Fibroblast of pulmonary artery (primary cell): ENCODE data around the gene WDFY4.

Source experiments
- DNase-seq: peaks from one replicate; pipeline ENCODE4 v3.0.0-alpha.2; 2010; ENCODE audit warnings: low read depth
- H3K4me3 ChIP-seq: replicated peaks from 2 replicates; pipeline ENCODE4 v1.5.1; 2011; ENCODE audit warnings: low read depth, mild to moderate bottlenecking, control low read depth, low read length, moderate library complexity
- TF ChIP-seq, protein P1 (sequence below): IDR thresholded peaks from 2 replicates; pipeline ENCODE4 v1.5.1; 2011; ENCODE audit warnings: mild to moderate bottlenecking, control low read depth, low read length, inconsistent platforms; ENCODE audit errors: missing control alignments

The WDFY4 gene

DNA sequence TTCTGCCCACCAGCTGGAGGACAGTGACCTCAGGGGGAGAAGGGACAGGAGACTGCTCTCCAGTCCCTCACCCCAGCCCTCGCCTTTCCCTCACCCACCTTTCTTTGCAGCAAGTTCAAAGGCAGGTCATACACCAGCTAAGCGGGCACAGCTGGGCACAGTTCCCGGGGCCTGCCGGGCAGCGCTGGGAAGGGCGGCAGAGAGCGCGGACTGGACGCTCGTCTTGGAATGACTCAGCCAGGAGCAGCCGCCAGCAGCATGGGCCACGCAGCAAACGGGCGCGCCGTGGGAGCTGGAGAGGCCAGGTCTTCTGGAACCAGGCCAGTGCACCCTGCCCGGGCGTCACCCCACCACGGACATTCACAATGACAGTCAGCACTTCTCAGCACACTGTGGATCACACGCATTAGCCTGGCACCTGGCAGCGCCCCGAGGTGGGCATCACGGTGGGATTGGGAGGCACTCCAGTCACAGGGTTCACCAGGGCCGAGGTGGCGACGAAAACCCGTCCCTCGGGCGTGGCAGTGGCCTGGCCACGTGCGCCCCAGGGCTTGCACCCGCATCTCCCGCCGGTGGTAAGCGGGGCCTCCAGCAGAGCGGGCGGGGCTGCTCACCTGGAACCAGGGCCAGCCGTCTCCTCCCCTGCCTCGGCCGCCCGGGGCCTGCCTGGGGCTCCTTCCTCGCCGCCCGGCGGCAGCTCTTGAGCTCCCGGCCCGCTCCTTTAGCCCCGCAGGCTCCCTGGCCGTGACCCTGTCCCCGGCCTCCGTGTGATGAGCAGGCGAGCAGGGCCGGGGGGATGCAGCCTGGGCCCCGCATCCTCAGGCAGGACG lies 29.0 kb upstream of the WDFY4 start:
- H3K4me3 ChIP-seq = peak overlapping the region; percentile 58
- TF ChIP-seq, protein P1, sequence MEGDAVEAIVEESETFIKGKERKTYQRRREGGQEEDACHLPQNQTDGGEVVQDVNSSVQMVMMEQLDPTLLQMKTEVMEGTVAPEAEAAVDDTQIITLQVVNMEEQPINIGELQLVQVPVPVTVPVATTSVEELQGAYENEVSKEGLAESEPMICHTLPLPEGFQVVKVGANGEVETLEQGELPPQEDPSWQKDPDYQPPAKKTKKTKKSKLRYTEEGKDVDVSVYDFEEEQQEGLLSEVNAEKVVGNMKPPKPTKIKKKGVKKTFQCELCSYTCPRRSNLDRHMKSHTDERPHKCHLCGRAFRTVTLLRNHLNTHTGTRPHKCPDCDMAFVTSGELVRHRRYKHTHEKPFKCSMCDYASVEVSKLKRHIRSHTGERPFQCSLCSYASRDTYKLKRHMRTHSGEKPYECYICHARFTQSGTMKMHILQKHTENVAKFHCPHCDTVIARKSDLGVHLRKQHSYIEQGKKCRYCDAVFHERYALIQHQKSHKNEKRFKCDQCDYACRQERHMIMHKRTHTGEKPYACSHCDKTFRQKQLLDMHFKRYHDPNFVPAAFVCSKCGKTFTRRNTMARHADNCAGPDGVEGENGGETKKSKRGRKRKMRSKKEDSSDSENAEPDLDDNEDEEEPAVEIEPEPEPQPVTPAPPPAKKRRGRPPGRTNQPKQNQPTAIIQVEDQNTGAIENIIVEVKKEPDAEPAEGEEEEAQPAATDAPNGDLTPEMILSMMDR = no peak
- peak; percentile 59 for DNase-seq

DNA sequence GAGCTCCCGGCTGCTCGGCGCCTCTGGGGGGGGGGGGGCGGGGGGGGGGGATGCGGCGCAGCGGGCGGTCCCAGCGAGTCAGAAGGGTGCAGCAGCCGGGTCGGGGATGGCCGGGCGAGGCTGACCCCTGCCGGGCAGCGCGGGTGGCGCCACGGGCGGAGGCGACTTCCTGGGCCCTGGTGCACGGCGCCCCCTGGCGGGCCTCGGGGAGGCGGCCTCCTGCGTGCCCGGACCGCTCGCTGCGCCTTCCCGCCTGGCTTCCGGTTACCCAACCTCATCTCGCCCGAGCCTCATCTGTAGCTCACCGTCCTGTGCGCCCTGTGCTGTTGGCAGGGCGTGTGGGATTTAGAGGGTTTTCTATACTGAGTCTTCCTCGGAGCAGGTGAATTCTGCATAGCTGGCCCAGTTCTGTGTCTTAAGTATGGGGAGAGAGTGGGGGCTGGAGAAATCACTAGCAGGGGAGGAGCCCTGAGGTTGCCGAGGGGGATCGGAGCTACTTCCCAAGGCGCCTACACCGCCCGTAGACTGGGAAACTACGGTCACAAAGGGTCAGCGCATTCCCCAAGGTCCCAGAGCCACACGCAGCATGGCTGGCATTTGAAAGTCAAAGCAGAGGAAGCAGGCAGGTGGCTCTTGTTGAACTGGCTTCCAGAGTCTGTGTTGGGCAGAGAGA lies 28.3 kb upstream of the WDFY4 start:
- peak; percentile 95 for DNase-seq
- TF ChIP-seq, protein P1 = peak; percentile 53
- H3K4me3 ChIP-seq = peak overlapping the region; percentile 58

DNA sequence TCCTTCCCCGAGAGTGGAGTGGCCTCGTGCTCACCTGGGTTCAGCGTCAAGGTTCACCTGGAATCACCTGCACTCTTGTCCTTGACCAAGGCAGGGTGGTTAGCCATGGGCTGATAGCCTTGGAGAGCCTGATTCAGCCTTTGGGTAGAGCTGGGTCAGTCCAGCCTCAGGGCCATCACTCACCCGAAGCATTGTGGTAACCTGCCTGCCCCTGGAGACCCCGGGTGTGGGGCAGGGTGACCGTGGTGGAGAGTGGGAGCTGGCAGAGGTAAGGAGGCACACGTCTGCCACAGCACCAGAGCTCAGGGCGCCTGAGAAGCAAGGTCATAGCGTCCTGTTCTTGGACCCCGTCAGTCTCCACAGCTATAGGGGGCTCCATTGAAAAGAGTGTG lies 27.8 kb upstream of the WDFY4 start:
- TF ChIP-seq, protein P1 = no peak
- peak overlapping the region; percentile 51 for H3K4me3 ChIP-seq
- DNase-seq = no peak

DNA sequence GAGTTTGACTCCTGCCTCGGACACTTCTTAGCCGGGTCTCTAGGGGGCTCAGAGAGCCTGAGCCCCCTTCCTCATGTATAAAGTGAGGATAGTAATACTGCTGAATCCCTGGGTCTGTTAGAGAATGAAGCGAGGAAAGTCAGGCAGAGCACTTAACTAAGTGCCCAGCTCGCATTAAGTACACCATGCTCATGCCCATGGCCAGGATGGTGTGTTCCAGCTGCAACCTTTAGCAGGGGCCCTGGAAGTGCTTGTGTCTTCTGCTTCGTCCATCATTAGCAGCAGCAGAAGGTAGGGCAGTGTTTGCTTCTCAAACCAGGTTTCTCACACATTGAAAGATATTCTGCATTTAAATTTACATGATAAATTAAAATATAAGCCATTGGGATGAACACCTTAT lies 27.3 kb upstream of the WDFY4 start:
- DNase-seq = no peak
- no peak overlapping the region for H3K4me3 ChIP-seq
- TF ChIP-seq, protein P1 = no peak

DNA sequence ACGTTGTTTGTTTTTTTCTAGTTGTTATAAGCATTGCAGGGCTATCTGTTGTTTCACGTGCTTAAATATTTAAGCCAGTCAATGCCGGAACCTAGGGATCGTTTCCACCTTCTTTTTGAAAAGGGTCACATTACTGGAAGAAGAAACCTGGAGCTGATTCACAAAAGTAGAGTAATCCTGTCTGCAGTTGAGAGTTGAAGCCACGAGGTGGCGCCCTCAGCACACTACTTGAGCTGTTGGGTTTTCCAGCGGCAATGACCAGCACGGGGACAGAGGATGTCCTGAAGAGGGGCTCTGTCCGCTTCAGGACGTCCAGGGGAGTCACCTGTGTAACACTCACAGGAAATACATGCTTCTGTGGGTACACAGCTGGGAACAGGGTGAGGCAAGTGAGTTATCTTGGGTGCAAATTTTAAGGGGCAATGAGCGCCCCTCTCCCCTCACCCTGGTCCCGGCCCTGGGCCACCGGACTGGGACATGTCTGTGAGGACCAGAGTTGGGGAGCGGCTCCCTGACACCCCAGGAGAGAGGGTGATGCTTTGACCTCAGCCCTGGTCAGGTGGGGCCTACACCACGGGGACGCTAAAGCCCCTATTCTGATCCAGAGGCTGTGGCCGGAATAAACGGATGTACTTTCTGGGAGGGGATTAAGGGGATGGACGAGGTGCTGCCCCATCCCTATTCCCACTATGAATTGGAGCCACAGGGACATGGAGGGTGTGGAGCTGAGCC lies 26.3 kb upstream of the WDFY4 start:
- TF ChIP-seq, protein P1 = peak; percentile 90
- no peak overlapping the region for H3K4me3 ChIP-seq
- DNase-seq = peak; percentile 73

DNA sequence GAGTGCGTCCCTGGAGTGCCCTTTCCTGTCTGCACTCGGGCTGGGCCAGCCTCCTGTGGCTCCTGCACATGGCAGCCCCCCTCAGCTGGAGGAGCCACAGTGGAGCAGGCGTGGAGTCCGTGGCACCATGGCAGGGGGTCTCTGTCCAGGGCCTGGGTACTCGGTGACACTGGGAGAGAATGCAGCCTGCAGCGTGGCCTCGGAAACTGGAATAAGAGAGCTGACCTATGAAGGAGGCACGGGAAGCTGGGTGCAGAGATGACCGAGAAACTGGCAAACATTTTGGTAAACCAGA lies 25.8 kb upstream of the WDFY4 start:
- H3K4me3 ChIP-seq = no peak overlapping the region
- TF ChIP-seq, protein P1 = no peak
- DNase-seq = no peak
